B cell (primary cell): ENCODE measurements around the gene GLIPR1L1. TPM values are rescaled to one million over a fixed set of nuclear protein-coding genes. Genes with fewer than 3 reads are reported as not detected.

Experiments used
- ATAC-seq: fragments of 200-7000 bp; cut with Tn5 transposase; one replicate; pipeline ENCODE4 v1.10.0; 2021; ENCODE audit warnings: low read depth, mild to moderate bottlenecking, moderate number of reproducible peaks, moderate library complexity
- CTCF ChIA-PET: fragments of 350-600 bp; sonication (Branson Sonifier 250); formaldehyde crosslinking; loops from one replicate; lab custom pipeline; 2021; ENCODE audit warnings: antibody characterized with exemption, inconsistent platforms; lab: Charles Lee
- POLR2A ChIA-PET: fragments of 350-600 bp; sonication (Branson Sonifier 250); formaldehyde crosslinking; loops from one replicate; lab custom pipeline; 2021; ENCODE audit warnings: antibody characterized with exemption; lab: Charles Lee
- DNase-seq: peaks from one replicate; pipeline ENCODE4 v3.0.0; 2013
- H2AFZ ChIP-seq: 2 replicates; pipeline ENCODE4 v1.6.1; 2012; ENCODE audit warnings: mild to moderate bottlenecking, low read depth, low read length; ENCODE audit not compliant: insufficient read depth, poor library complexity, severe bottlenecking
- H3K27ac ChIP-seq, 2 donors: 1 replicate in 1 of 2; 2 replicates in 1 of 2; pipeline ENCODE4 v1.5.1; 2012 to 2013; ENCODE audit warnings: low read length in 2 of 2, mild to moderate bottlenecking in 2 of 2, moderate library complexity in 1 of 2
- H3K27me3 ChIP-seq, 4 experiments: fragments of 200-600 bp in 1 of 4; sonication (generic) in 1 of 4; replicated peaks in 1 of 4; 1 replicate in 2 of 4; 2 replicates in 2 of 4; pipeline versions ENCODE4 v1.6.1 to v1.7.0; 2013 to 2016; ENCODE audit warnings: low read length in 3 of 4, mild to moderate bottlenecking in 2 of 4, mixed read lengths in 1 of 4, moderate library complexity in 1 of 4; ENCODE audit not compliant: insufficient read depth in 4 of 4, control insufficient read depth in 3 of 4; ENCODE audit errors: control extremely low read depth in 1 of 4
- H3K36me3 ChIP-seq, 2 experiments: replicated peaks in 1 of 2; 1 replicate in 1 of 2; 2 replicates in 1 of 2; pipeline versions ENCODE4 v1.6.1 to v1.7.1; 2013; ENCODE audit warnings: low read length in 1 of 2; ENCODE audit not compliant: insufficient read depth in 2 of 2, control insufficient read depth in 1 of 2; ENCODE audit errors: control extremely low read depth in 1 of 2, extremely low read depth in 1 of 2
- H3K4me1 ChIP-seq, 2 donors: fragments of 200-600 bp in 1 of 2; sonication (generic) in 1 of 2; 1 replicate in 1 of 2; 2 replicates in 1 of 2; pipeline versions ENCODE4 v1.5.1 to v1.6.1; 2013 to 2017; ENCODE audit warnings: low read length in 2 of 2; ENCODE audit not compliant: control insufficient read depth in 2 of 2, insufficient read depth in 2 of 2
- H3K4me2 ChIP-seq: replicated peaks from 2 replicates; pipeline ENCODE3; 2012; ENCODE audit warnings: mild to moderate bottlenecking, low read depth, low read length; ENCODE audit not compliant: poor library complexity, severe bottlenecking
- H3K4me3 ChIP-seq, 5 experiments: fragments of 200-600 bp in 1 of 5; sonication (generic) in 1 of 5; 1 replicate in 3 of 5; 2 replicates in 2 of 5; pipeline versions ENCODE4 v1.5.1 to v1.7.0; 2011 to 2016; ENCODE audit warnings: low read length in 4 of 5, mild to moderate bottlenecking in 4 of 5, low read depth in 2 of 5, control low read depth in 1 of 5, moderate library complexity in 1 of 5; ENCODE audit not compliant: insufficient read depth in 1 of 5; ENCODE audit errors: control extremely low read depth in 1 of 5, extremely low read depth in 1 of 5
- H3K79me2 ChIP-seq: fragments of 200-600 bp; sonication (generic); one replicate; pipeline ENCODE4 v1.6.0; 2016; ENCODE audit warnings: low read length; ENCODE audit not compliant: control insufficient read depth, insufficient read depth
- H3K9ac ChIP-seq: fragments of 200-600 bp; sonication (generic); 2 replicates; pipeline ENCODE4 v1.6.1; 2017; ENCODE audit warnings: mild to moderate bottlenecking, low read length, moderate library complexity
- H3K9me3 ChIP-seq, 3 donors: one replicate each; pipeline versions ENCODE4 v1.6.1 to v1.7.1; 2013; ENCODE audit warnings: low read length in 2 of 3; ENCODE audit not compliant: control insufficient read depth in 2 of 3, insufficient read depth in 1 of 3; ENCODE audit errors: control extremely low read depth in 1 of 3
- H4K20me1 ChIP-seq: 2 replicates; pipeline ENCODE4 v1.6.0; 2012; ENCODE audit warnings: mild to moderate bottlenecking, low read length; ENCODE audit not compliant: insufficient read depth, control insufficient read depth, poor library complexity, severe bottlenecking
- H3K27ac Mint-ChIP-seq: one replicate; pipeline ENCODE4 v1.8.0; 2021; ENCODE audit warnings: mixed read lengths
- H3K27me3 Mint-ChIP-seq: one replicate; pipeline ENCODE4 v1.8.0; 2021; ENCODE audit warnings: mixed read lengths
- H3K4me1 Mint-ChIP-seq: one replicate; pipeline ENCODE4 v1.8.0; 2021; ENCODE audit warnings: mixed read lengths
- H3K4me3 Mint-ChIP-seq: one replicate; pipeline ENCODE4 v1.8.0; 2021; ENCODE audit warnings: mixed read lengths
- H3K9me3 Mint-ChIP-seq: one replicate; pipeline ENCODE4 v1.8.0; 2022; ENCODE audit warnings: mixed read lengths; ENCODE audit not compliant: insufficient read depth
- CTCF ChIP-seq: fragments of 200-600 bp; IDR thresholded peaks from one replicate; pipeline ENCODE4 v1.8.0; 2022; ENCODE audit warnings: antibody characterized with exemption, mild to moderate bottlenecking
- EZH2 ChIP-seq: IDR thresholded peaks from 2 replicates; pipeline ENCODE4 v1.6.1; 2012; ENCODE audit warnings: borderline replicate concordance, low read depth, mild to moderate bottlenecking, moderate library complexity, low read length; ENCODE audit not compliant: insufficient read depth, poor library complexity, severe bottlenecking
- WGBS: methylation state at CpG from one replicate; pipeline ENCODE4 v1.1.5; 2013; ENCODE audit warnings: missing lambda C conversion rate; ENCODE audit not compliant: insufficient coverage; 5-methylcytosine and 5-hydroxymethylcytosine counted together
- intact Hi-C: fragments of 100-400 bp; cut with micrococcal nuclease; formaldehyde crosslinking; loops from one replicate; pipeline ENCODE4 v1.10.0; 2022
- polyA plus RNA-seq: library from polyadenylated mRNA; depleted of rRNA; stranded (reverse); fragments of >200 nt; gene quantifications from 2 replicates; pipeline ENCODE4 v1.2.3, GENCODE V29; 2012
- total RNA-seq, 2 donors: library from RNA; stranded (reverse); fragments of 120-200 nt in 1 of 2; gene quantifications; 1 replicate in 1 of 2; 2 replicates in 1 of 2; pipeline versions ENCODE4 v1.2.3 to v1.2.4, GENCODE V29; 2013 to 2022

The GLIPR1L1 gene
- total and polyA plus RNA-seq, 2 donors (not counting 1 experiment from before 2014, with no cell fraction given), result not detected

GRCh38 chr12:75361408-75361807 lies 26.9 kb downstream of the GLIPR1L1 start:
- Histone ChIP-seq H3K9me3 (peaks cover 0 to 5% (median 0%) of the 10 kb centered on the region in 3 donors), H4K20me1 (no peaks in the 10 kb centered on the region), H3K4me2 (no peak overlapping the region), H3K27ac (no peak overlapping the region), H3K4me1 (no peaks in the 10 kb centered on the region), H2AFZ (no peak overlapping the region), H3K9ac (no peak overlapping the region), H3K79me2 (no peaks in the 10 kb centered on the region), H3K4me3 (no peak overlapping the region), H3K36me3 (no peaks in the 10 kb centered on the region), H3K27me3 (no peaks in the 10 kb centered on the region)
- WGBS, result no CpG with 5 or more reads among the region's 1 CpG
- intact Hi-C loops, result no loop called here
- DNase-seq (no peak), ATAC-seq (no peak)
- Mint-ChIP-seq H3K27ac (no peak overlapping the region), H3K4me3 (no peak overlapping the region), H3K27me3 (no peaks in the 10 kb centered on the region), H3K4me1 (peaks cover 4% of the 10 kb centered on the region), H3K9me3 (no peaks in the 10 kb centered on the region)
- TF ChIP-seq EZH2 (no peak), CTCF (no peak)
- POLR2A ChIA-PET, result no interaction called here
- CTCF ChIA-PET, result no interaction called here

- H3K27ac Mint-ChIP-seq, result no peak overlapping the region
- Histone ChIP-seq H3K9ac (no peak overlapping the region), H4K20me1 (no peaks in the 10 kb centered on the region), H3K79me2 (no peaks in the 10 kb centered on the region), H3K27me3 (no peaks in the 10 kb centered on the region), H3K9me3 (peaks cover 0 to 5% (median 0%) of the 10 kb centered on the region in 3 donors), H2AFZ (no peak overlapping the region), H3K4me2 (no peak overlapping the region), H3K4me1 (no peaks in the 10 kb centered on the region), H3K36me3 (no peaks in the 10 kb centered on the region), H3K27ac (no peak overlapping the region), H3K4me3 (no peak overlapping the region)
- ChIA-PET CTCF (no interaction called here), POLR2A (no interaction called here)
- TF ChIP-seq EZH2 (no peak), CTCF (no peak)
- intact Hi-C loops, result no loop called here
- H3K4me1 Mint-ChIP-seq, result peaks cover 4% of the 10 kb centered on the region
- H3K9me3 Mint-ChIP-seq, result no peaks in the 10 kb centered on the region
- DNase-seq, result no peak
- H3K4me3 Mint-ChIP-seq, result no peak overlapping the region
- no peaks in the 10 kb centered on the region for H3K27me3 Mint-ChIP-seq
- ATAC-seq, result no peak
Measured at GRCh38 chr12:75364919-75365318, 30.4 kb downstream of the GLIPR1L1 start.
